AG09319 (cell line): ENCODE measurements around the gene EHBP1.

Experiments used
- DNase-seq: peaks from one replicate; pipeline ENCODE4 v3.0.0-alpha.2; 2010; ENCODE audit warnings: low read depth; ENCODE audit errors: extremely low read depth
- TF ChIP-seq, protein P1 (sequence below): IDR thresholded peaks from 2 replicates; pipeline ENCODE4 v1.5.1; 2011; ENCODE audit warnings: low read depth, mild to moderate bottlenecking, inconsistent platforms, low read length, moderate library complexity

Gene EHBP1

DNA sequence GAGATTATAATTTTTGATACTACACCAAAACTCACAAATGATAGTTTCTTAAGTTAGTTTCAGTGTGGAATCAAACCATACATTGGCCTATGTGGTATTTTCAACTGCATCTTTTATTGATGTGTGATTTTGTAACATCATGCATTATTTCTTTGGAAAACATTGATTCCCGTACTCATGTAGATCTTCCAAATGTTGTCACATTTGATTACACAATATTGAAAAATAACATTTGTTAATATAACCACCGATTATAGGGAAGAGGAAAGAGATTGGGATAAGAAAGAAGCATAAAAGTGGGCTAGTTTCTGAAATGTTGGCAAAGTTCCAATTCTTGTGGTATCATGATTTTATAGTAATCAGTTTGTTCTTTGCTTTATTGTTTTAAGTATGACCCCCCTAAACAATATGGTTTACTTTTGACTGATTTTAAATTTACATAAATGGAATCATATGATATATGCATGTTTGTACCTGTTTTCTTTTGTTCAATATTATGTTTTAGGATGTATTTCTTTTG lies 227.9 kb downstream of the EHBP1 start:
- TF ChIP-seq, protein P1, sequence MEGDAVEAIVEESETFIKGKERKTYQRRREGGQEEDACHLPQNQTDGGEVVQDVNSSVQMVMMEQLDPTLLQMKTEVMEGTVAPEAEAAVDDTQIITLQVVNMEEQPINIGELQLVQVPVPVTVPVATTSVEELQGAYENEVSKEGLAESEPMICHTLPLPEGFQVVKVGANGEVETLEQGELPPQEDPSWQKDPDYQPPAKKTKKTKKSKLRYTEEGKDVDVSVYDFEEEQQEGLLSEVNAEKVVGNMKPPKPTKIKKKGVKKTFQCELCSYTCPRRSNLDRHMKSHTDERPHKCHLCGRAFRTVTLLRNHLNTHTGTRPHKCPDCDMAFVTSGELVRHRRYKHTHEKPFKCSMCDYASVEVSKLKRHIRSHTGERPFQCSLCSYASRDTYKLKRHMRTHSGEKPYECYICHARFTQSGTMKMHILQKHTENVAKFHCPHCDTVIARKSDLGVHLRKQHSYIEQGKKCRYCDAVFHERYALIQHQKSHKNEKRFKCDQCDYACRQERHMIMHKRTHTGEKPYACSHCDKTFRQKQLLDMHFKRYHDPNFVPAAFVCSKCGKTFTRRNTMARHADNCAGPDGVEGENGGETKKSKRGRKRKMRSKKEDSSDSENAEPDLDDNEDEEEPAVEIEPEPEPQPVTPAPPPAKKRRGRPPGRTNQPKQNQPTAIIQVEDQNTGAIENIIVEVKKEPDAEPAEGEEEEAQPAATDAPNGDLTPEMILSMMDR, result no peak
- no peak for DNase-seq

DNA sequence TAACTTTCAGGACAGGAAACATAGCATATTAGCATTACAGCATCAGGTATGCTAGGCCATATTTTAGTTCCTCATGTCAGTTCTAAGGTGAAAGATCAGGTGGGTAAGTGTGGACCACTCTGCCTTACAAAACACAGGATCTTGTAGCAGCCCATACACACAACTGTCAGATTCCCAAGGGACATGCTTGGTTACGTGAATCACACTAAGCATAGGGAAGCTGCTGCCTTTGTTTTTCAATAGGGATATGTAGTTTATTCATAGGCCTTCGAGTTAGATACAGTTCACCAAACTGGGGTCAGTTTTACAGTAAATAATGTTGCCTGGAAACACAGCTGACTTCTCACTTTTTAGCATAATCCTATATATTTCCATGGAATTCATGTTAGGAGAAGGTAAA lies 229.0 kb downstream of the EHBP1 start:
- no peak for DNase-seq
- TF ChIP-seq, protein P1, result no peak

DNA sequence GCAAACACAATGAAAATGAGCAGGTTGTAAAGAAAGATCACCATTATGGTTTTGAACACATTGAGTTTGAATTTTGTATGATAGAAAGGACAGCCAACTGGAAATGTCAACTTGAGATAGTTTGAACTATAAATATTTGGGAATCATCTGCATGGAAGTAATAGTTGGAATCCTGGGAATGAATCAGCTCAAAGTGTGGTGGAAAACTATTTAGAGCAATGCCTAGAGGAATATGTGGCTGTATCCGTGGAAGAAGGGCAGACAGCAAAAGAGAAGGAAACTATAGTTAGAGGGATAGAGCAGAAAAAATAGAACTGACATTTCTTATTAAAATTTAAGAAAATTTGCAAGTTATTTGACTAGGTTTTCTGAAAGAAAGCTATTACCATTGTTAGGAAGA lies 232.6 kb downstream of the EHBP1 start:
- DNase-seq, result no peak
- TF ChIP-seq, protein P1, result no peak

DNA sequence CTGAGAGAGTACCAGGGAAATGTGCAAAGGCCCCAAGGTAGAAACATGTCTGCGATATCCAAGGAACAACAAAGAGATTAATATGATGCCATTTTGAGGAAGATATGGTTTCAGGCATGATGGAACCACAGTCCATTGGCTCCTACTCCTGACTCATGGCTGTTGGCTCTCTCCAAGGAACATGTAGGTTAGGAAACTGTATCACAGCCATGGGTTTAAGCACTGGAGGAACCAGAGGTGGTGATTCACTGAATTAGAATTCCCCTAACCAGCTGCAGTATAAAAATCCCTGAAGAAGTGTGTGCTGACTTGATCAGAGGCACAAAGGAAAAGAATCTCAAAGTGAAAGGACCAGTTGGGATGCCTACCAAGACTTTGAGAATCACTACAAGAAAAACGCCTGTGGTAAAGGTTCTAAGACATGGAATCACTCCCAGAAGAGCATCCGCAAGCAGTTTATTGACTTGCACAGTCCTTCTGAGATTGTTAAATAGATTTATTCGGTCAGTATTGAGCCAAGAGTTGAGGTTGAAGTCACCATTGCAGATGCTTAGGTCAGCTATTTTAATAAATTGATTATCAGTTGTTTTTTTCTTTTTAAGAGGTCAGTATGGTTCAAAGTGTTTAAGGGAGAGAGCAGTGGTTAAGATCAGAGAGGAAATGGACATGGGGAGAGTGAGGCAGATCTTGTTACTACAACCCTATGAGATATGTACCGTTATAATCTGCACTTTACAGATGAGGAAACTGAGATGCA lies 234.4 kb downstream of the EHBP1 start:
- DNase-seq, result peak; percentile 25
- TF ChIP-seq, protein P1, result no peak

DNA sequence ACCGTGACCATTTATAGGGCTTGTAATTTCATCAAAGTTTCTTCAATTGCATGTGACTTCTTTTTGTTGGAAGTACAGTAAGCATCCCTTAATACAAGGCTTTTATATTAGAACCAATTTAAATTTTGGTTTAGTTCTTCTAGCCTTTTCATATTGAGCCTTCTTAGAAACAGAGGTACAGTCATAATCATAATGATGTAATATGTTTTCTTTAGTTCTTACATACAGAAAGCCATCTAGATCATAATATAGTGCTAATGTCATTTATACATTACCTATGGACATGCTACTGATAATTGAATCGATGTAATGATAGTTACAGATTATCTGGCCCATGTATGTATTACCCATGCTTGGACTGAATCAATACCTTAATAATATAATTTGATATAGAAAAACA lies 235.2 kb downstream of the EHBP1 start:
- DNase-seq, result no peak
- TF ChIP-seq, protein P1, result no peak

DNA sequence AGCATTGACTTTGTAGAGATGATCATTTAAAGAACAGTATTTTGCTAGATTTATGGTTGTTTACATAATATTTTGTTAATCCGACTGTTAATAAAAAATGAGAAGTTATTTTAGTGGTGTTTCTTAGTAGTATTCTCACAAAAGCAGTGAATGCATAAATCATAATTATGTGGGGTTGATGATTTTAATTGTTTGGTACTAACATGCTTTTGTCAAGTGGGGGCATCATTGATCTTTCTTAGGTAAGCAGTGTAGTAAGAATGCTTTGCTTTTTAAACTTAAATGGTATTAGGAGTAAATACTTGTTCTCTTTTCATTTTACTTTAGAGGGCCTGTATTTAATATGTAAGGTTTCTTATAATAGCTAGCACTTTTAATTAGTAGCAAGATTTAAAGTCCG lies 235.9 kb downstream of the EHBP1 start:
- TF ChIP-seq, protein P1, result no peak
- no peak for DNase-seq

DNA sequence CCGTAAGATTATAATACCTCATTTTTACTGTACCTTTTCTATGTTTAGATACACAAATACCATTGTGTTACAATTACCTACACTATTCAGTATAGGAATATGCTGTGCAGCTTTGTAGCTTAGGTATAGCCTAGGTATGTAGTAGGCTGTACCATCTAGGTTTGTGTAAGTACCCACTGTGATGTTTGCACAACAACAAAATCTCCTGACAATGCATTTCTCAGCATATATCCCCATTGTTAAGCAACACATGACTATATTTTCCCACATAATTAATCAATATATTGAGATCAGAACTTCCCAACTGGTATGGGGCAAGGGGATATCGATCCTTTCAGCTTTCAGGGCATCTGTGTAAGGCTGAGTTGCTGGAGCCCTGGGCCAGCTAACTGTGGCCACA lies 238.8 kb downstream of the EHBP1 start:
- TF ChIP-seq, protein P1, result no peak

More for the DNA sequence above, 238.8 kb downstream of the EHBP1 start:
- DNase-seq, result no peak
